Thoracic aorta (tissue), 2 donors: Measurements from ENCODE around the gene AZI2. TPM values are rescaled to one million over a fixed set of nuclear protein-coding genes. Genes with fewer than 3 reads are reported as not detected.

Experiments used
- ATAC-seq: fragments of 150-250 bp; one replicate; pipeline ENCODE4 v1.8.0; 2017; ENCODE audit warnings: low read depth; ENCODE audit not compliant: insufficient number of reproducible peaks, low FRiP score
- DNase-seq: peaks from one replicate; pipeline ENCODE4 v3.0.0-alpha.2; 2020; ENCODE audit warnings: low spot score
- H3K27ac ChIP-seq, 2 donors: fragments of 200-600 bp; sonication (generic); 1 replicate in 1 of 2; 2 replicates in 1 of 2; pipeline ENCODE4 v1.5.1; 2016; ENCODE audit warnings: mild to moderate bottlenecking in 2 of 2, moderate library complexity in 2 of 2
- H3K27me3 ChIP-seq: fragments of 200-600 bp; sonication (generic); replicated peaks from 2 replicates; pipeline ENCODE4 v1.6.0; 2016; ENCODE audit warnings: mild to moderate bottlenecking; ENCODE audit not compliant: insufficient read depth
- H3K36me3 ChIP-seq: fragments of 200-600 bp; sonication (generic); one replicate; pipeline ENCODE4 v1.5.1; 2016
- H3K4me1 ChIP-seq, 2 donors: fragments of 200-600 bp; sonication (generic); 1 replicate in 1 of 2; 2 replicates in 1 of 2; pipeline versions ENCODE4 v1.5.1 to v1.6.0; 2016; ENCODE audit warnings: low read depth in 2 of 2, mild to moderate bottlenecking in 1 of 2; ENCODE audit not compliant: control insufficient read depth in 1 of 2
- H3K4me3 ChIP-seq: fragments of 200-600 bp; sonication (generic); 2 replicates; pipeline ENCODE4 v1.5.1; 2016; ENCODE audit warnings: mild to moderate bottlenecking
- H3K9me3 ChIP-seq: fragments of 200-600 bp; sonication (generic); 2 replicates; pipeline ENCODE4 v1.5.1; 2016
- CTCF ChIP-seq: fragments of 200-600 bp; sonication (generic); IDR thresholded peaks from one replicate; pipeline ENCODE4 v1.5.1; 2019; ENCODE audit warnings: antibody characterized with exemption
- total RNA-seq, 2 donors: library from RNA; depleted of rRNA; stranded (reverse); fragments of >200 nt; gene quantifications; one replicate each; pipeline versions ENCODE4 v1.1.0 to v1.2.3, GENCODE V29; 2016

Gene AZI2
- total RNA-seq, 2 donors from 2014 or later, result 32.2 to 79.8 TPM

- H3K27me3 ChIP-seq, result no peaks in the 10 kb centered on the region
- DNase-seq (no peak), ATAC-seq (no peak)
- no peaks in the 10 kb centered on the region for H3K36me3 ChIP-seq
- no peaks in the 10 kb centered on the region for H3K9me3 ChIP-seq
- no peaks in the 10 kb centered on the region for H3K4me1 ChIP-seq
- TF ChIP-seq CTCF, result no peak
- H3K4me3 ChIP-seq, result no peak overlapping the region
- no peak overlapping the region for H3K27ac ChIP-seq
Observed at GRCh38 chr3:28301688-28302087, 46.9 kb downstream of the AZI2 start.

GRCh38 chr3:28300345-28300962 lies 48.2 kb downstream of the AZI2 start:
- H3K36me3 ChIP-seq, result no peaks in the 10 kb centered on the region
- no peak overlapping the region for H3K4me3 ChIP-seq
- DNase-seq, result no peak
- no peak for TF ChIP-seq CTCF
- ATAC-seq, result no peak
- H3K27ac ChIP-seq, result no peak overlapping the region
- no peaks in the 10 kb centered on the region for H3K9me3 ChIP-seq
- no peaks in the 10 kb centered on the region for H3K27me3 ChIP-seq
- peaks cover 0 to 3% of the 10 kb centered on the region in 2 donors for H3K4me1 ChIP-seq

GRCh38 chr3:28299705-28300104 lies 48.9 kb downstream of the AZI2 start:
- Histone ChIP-seq H3K4me3 (no peak overlapping the region), H3K9me3 (no peaks in the 10 kb centered on the region), H3K36me3 (no peaks in the 10 kb centered on the region), H3K27ac (no peak overlapping the region), H3K27me3 (no peaks in the 10 kb centered on the region), H3K4me1 (peaks cover 0 to 5% of the 10 kb centered on the region in 2 donors)
- ATAC-seq (no peak), DNase-seq (no peak)
- no peak for TF ChIP-seq CTCF

- Histone ChIP-seq H3K9me3 (no peaks in the 10 kb centered on the region), H3K4me3 (peak overlapping the region; percentile 27), H3K4me1 (peaks cover 0 to 5% of the 10 kb centered on the region in 2 donors), H3K36me3 (no peaks in the 10 kb centered on the region), H3K27me3 (no peaks in the 10 kb centered on the region), H3K27ac (no peak overlapping the region)
- TF ChIP-seq CTCF, result no peak
- DNase-seq (no peak), ATAC-seq (no peak)
Observed at GRCh38 chr3:28295898-28296490, 52.6 kb downstream of the AZI2 start.

GRCh38 chr3:28294667-28295413 lies 53.8 kb downstream of the AZI2 start:
- no peak for TF ChIP-seq CTCF
- no peaks in the 10 kb centered on the region for H3K36me3 ChIP-seq
- DNase-seq (no peak), ATAC-seq (no peak)
- no peak overlapping the region for H3K4me3 ChIP-seq
- no peak overlapping the region for H3K27ac ChIP-seq
- H3K27me3 ChIP-seq, result no peaks in the 10 kb centered on the region
- H3K4me1 ChIP-seq, result peaks cover 0 to 5% of the 10 kb centered on the region in 2 donors
- H3K9me3 ChIP-seq, result no peaks in the 10 kb centered on the region
